Muscle layer of colon (tissue), 2 donors: ENCODE data around the gene SPOUT1.

Experiments
- H3K27ac ChIP-seq: one replicate; pipeline ENCODE4 v1.7.0; 2013; ENCODE audit warnings: low read depth, mild to moderate bottlenecking, low read length, moderate library complexity
- H3K27me3 ChIP-seq, 2 donors: one replicate each; pipeline ENCODE4 v1.7.0; 2013; ENCODE audit warnings: low read length in 2 of 2, mild to moderate bottlenecking in 2 of 2; ENCODE audit not compliant: insufficient read depth in 2 of 2, control insufficient read depth in 1 of 2
- H3K36me3 ChIP-seq: one replicate; pipeline ENCODE4 v1.7.0; 2013; ENCODE audit warnings: mild to moderate bottlenecking, low read length; ENCODE audit not compliant: insufficient read depth
- H3K4me1 ChIP-seq: one replicate; pipeline ENCODE4 v1.7.0; 2013; ENCODE audit warnings: mild to moderate bottlenecking, low read length; ENCODE audit not compliant: insufficient read depth
- H3K4me3 ChIP-seq, 2 donors: one replicate each; pipeline ENCODE4 v1.7.0; 2013; ENCODE audit warnings: low read length in 2 of 2, low read depth in 1 of 2, mild to moderate bottlenecking in 1 of 2, moderate library complexity in 1 of 2
- H3K9ac ChIP-seq: one replicate; pipeline ENCODE4 v1.7.0; 2013; ENCODE audit warnings: low read length
- H3K9me3 ChIP-seq: one replicate; pipeline ENCODE4 v1.7.0; 2013; ENCODE audit warnings: mild to moderate bottlenecking, low read length
- donor health status: abdominal sarcoma.
- donor health status: Adenocarcinoma of cecum.

SPOUT1 gene

GRCh38 chr9:128820665-128821583, 8.7 kb downstream of the SPOUT1 start:
- peaks cover 10% of the 10 kb centered on the region for H3K4me1 ChIP-seq
- H3K27me3 ChIP-seq: no peaks in the 10 kb centered on the region
- H3K9ac ChIP-seq: no peak overlapping the region
- no peak overlapping the region for H3K27ac ChIP-seq
- H3K4me3 ChIP-seq: no peak overlapping the region
- H3K36me3 ChIP-seq: peaks cover 33% of the 10 kb centered on the region
- H3K9me3 ChIP-seq: no peaks in the 10 kb centered on the region

- Histone ChIP-seq H3K4me3 (peak overlapping the region in 1 of 2 donors; percentile 38), H3K36me3 (peaks cover 26% of the 10 kb centered on the region), H3K9ac (no peak overlapping the region), H3K9me3 (no peaks in the 10 kb centered on the region), H3K4me1 (peaks cover 10% of the 10 kb centered on the region), H3K27me3 (no peaks in the 10 kb centered on the region), H3K27ac (peak overlapping the region; percentile 6)
These were observed 9.6 kb downstream of the SPOUT1 start for GRCh38 chr9:128819716-128820664.

- peak overlapping the region; percentile 3 for H3K27ac ChIP-seq
- H3K9ac ChIP-seq: no peak overlapping the region
- peaks cover 17% of the 10 kb centered on the region for H3K36me3 ChIP-seq
- no peaks in the 10 kb centered on the region for H3K27me3 ChIP-seq
- peaks cover 10% of the 10 kb centered on the region for H3K4me1 ChIP-seq
- peak overlapping the region; percentile 38 to 44 for H3K4me3 ChIP-seq
- H3K9me3 ChIP-seq: no peaks in the 10 kb centered on the region
These were observed 10.5 kb downstream of the SPOUT1 start for GRCh38 chr9:128818839-128819715.

- peak within 1 kb of the TSS; percentile 45 to 47 for H3K4me3 ChIP-seq
- no peaks in the 10 kb centered on the region for H3K9me3 ChIP-seq
- H3K27ac ChIP-seq: peak within 1 kb of the TSS; percentile 81
- no peaks in the 10 kb centered on the region for H3K27me3 ChIP-seq
- H3K4me1 ChIP-seq: peaks cover 10% of the 10 kb centered on the region
- H3K36me3 ChIP-seq: peaks cover 15% of the 10 kb centered on the region
- no peak within 1 kb of the TSS for H3K9ac ChIP-seq
These were observed 11.3 kb downstream of the SPOUT1 start, which contains the start of gene ENDOG for GRCh38 chr9:128818099-128818838. ENDOG (plus strand) TSS chr9:128818500; CDS start chr9:128818685, 185 bp downstream.

- H3K9ac ChIP-seq: no peak overlapping the region
- no peaks in the 10 kb centered on the region for H3K27me3 ChIP-seq
- H3K4me3 ChIP-seq: no peak overlapping the region
- H3K4me1 ChIP-seq: no peaks in the 10 kb centered on the region
- peaks cover 7% of the 10 kb centered on the region for H3K36me3 ChIP-seq
- H3K27ac ChIP-seq: no peak overlapping the region
- no peaks in the 10 kb centered on the region for H3K9me3 ChIP-seq
These were observed 18.7 kb downstream of the SPOUT1 start for GRCh38 chr9:128810873-128811272.

GRCh38 chr9:128809831-128810230, 19.8 kb downstream of the SPOUT1 start:
- Histone ChIP-seq H3K27ac (no peak overlapping the region), H3K9me3 (no peaks in the 10 kb centered on the region), H3K27me3 (no peaks in the 10 kb centered on the region), H3K9ac (no peak overlapping the region), H3K4me1 (no peaks in the 10 kb centered on the region), H3K4me3 (no peak overlapping the region), H3K36me3 (peaks cover 16% of the 10 kb centered on the region)

GRCh38 chr9:128809036-128809599, 20.5 kb downstream of the SPOUT1 start:
- H3K9ac ChIP-seq: no peak overlapping the region
- no peaks in the 10 kb centered on the region for H3K4me1 ChIP-seq
- peaks cover 17% of the 10 kb centered on the region for H3K36me3 ChIP-seq

GRCh38 chr9:128808543-128808942, 21.1 kb downstream of the SPOUT1 start:
- Histone ChIP-seq H3K4me3 (no peak overlapping the region), H3K27me3 (no peaks in the 10 kb centered on the region), H3K9ac (no peak overlapping the region), H3K27ac (no peak overlapping the region), H3K4me1 (no peaks in the 10 kb centered on the region), H3K9me3 (no peaks in the 10 kb centered on the region), H3K36me3 (peaks cover 23% of the 10 kb centered on the region)

More at GRCh38 chr9:128809036-128809599, 20.5 kb downstream of the SPOUT1 start:
- no peak overlapping the region for H3K27ac ChIP-seq
- H3K9me3 ChIP-seq: no peaks in the 10 kb centered on the region
- H3K27me3 ChIP-seq: no peaks in the 10 kb centered on the region
- H3K4me3 ChIP-seq: no peak overlapping the region

- Histone ChIP-seq H3K36me3 (peaks cover 29% of the 10 kb centered on the region), H3K9me3 (no peaks in the 10 kb centered on the region), H3K4me1 (no peaks in the 10 kb centered on the region), H3K4me3 (no peak overlapping the region), H3K27me3 (no peaks in the 10 kb centered on the region), H3K27ac (no peak overlapping the region), H3K9ac (no peak overlapping the region)
These were observed 21.8 kb downstream of the SPOUT1 start for GRCh38 chr9:128807827-128808226.

GRCh38 chr9:128805661-128806060, 23.9 kb downstream of the SPOUT1 start:
- no peaks in the 10 kb centered on the region for H3K27me3 ChIP-seq
- no peak overlapping the region for H3K9ac ChIP-seq
- no peaks in the 10 kb centered on the region for H3K4me1 ChIP-seq
- no peak overlapping the region for H3K4me3 ChIP-seq
- H3K9me3 ChIP-seq: no peaks in the 10 kb centered on the region
- H3K27ac ChIP-seq: no peak overlapping the region
- peaks cover 36% of the 10 kb centered on the region for H3K36me3 ChIP-seq
